ENCODE measurements around the gene MEGF6. TPM values are rescaled to one million over a fixed set of nuclear protein-coding genes. Genes with fewer than 3 reads are reported as not detected.

MEGF6 gene
- total and polyA plus RNA-seq, 2 donors (not counting 1 experiment from before 2014, with no cell fraction given): 43.2 to 77.3 TPM

- peaks cover 11% of the 10 kb centered on the region for H3K79me2 ChIP-seq (ENCODE audit: control insufficient read depth, insufficient read depth, low read length)
- no peak overlapping the region for H2AFZ ChIP-seq (ENCODE audit: insufficient read depth, low read depth, low read length, poor library complexity, severe bottlenecking)
- H3K36me3 ChIP-seq (replicated peaks in 1 of 2; ENCODE audit: control extremely low read depth in 1 of 2, control insufficient read depth in 1 of 2, extremely low read depth in 1 of 2, insufficient read depth in 2 of 2, low read length in 1 of 2): no peaks in the 10 kb centered on the region
- H3K4me2 ChIP-seq (replicated peaks; ENCODE audit: low read depth, low read length, poor library complexity, severe bottlenecking): no peak overlapping the region
- no peak overlapping the region for H3K4me3 Mint-ChIP-seq
- intact Hi-C loops (cut with micrococcal nuclease): no loop called here
- H3K27me3 Mint-ChIP-seq: no peaks in the 10 kb centered on the region
- ChIA-PET POLR2A (no interaction called here), CTCF (no interaction called here)
- H3K27ac Mint-ChIP-seq: no peak overlapping the region
- peaks cover 70% of the 10 kb centered on the region for H4K20me1 ChIP-seq (ENCODE audit: control insufficient read depth, insufficient read depth, low read length, poor library complexity, severe bottlenecking)
- ATAC-seq (ENCODE audit: low read depth): no peak
- no peaks in the 10 kb centered on the region for H3K4me1 ChIP-seq (ENCODE audit: control insufficient read depth in 2 of 2, insufficient read depth in 2 of 2, low read length in 2 of 2)
- H3K4me1 Mint-ChIP-seq: no peaks in the 10 kb centered on the region
- no peak for DNase-seq
- H3K9me3 ChIP-seq (ENCODE audit: control extremely low read depth in 1 of 3, control insufficient read depth in 2 of 3, insufficient read depth in 1 of 3, low read length in 2 of 3): peaks cover 0 to 21% (median 0%) of the 10 kb centered on the region in 3 donors
- H3K27me3 ChIP-seq (replicated peaks in 1 of 4; ENCODE audit: control extremely low read depth in 1 of 4, control insufficient read depth in 3 of 4, insufficient read depth in 4 of 4, low read length in 3 of 4): no peaks in the 10 kb centered on the region
- TF ChIP-seq EZH2 (IDR thresholded peaks at IDR 0.05; ENCODE audit: borderline replicate concordance, insufficient read depth, low read depth, low read length, poor library complexity, severe bottlenecking): no peak
- no peak for TF ChIP-seq CTCF (IDR thresholded peaks at IDR 0.05)
- H3K27ac ChIP-seq (ENCODE audit: low read length in 2 of 2): no peak overlapping the region
- WGBS (ENCODE audit: insufficient coverage): 92% methylated on average over 16 of the region's 17 CpGs
- no peaks in the 10 kb centered on the region for H3K9me3 Mint-ChIP-seq (ENCODE audit: insufficient read depth)
- no peak overlapping the region for H3K4me3 ChIP-seq (ENCODE audit: control extremely low read depth in 1 of 5, extremely low read depth in 1 of 5, insufficient read depth in 1 of 5, low read depth in 2 of 5, low read length in 4 of 5)
- no peak overlapping the region for H3K9ac ChIP-seq (ENCODE audit: low read length)
Observed at GRCh38 chr1:3514404-3514803, 96.9 kb downstream of the MEGF6 start.

- Histone ChIP-seq H3K9ac (ENCODE audit: low read length) (no peak overlapping the region), H3K4me2 (replicated peaks; ENCODE audit: low read depth, low read length, poor library complexity, severe bottlenecking) (no peak overlapping the region), H2AFZ (ENCODE audit: insufficient read depth, low read depth, low read length, poor library complexity, severe bottlenecking) (no peak overlapping the region), H3K4me1 (ENCODE audit: control insufficient read depth in 2 of 2, insufficient read depth in 2 of 2, low read length in 2 of 2) (no peaks in the 10 kb centered on the region), H3K79me2 (ENCODE audit: control insufficient read depth, insufficient read depth, low read length) (no peaks in the 10 kb centered on the region), H4K20me1 (ENCODE audit: control insufficient read depth, insufficient read depth, low read length, poor library complexity, severe bottlenecking) (peaks cover 49% of the 10 kb centered on the region), H3K9me3 (ENCODE audit: control extremely low read depth in 1 of 3, control insufficient read depth in 2 of 3, insufficient read depth in 1 of 3, low read length in 2 of 3) (peaks cover 0 to 6% (median 0%) of the 10 kb centered on the region in 3 donors), H3K4me3 (ENCODE audit: control extremely low read depth in 1 of 5, extremely low read depth in 1 of 5, insufficient read depth in 1 of 5, low read depth in 2 of 5, low read length in 4 of 5) (no peak overlapping the region), H3K36me3 (replicated peaks in 1 of 2; ENCODE audit: control extremely low read depth in 1 of 2, control insufficient read depth in 1 of 2, extremely low read depth in 1 of 2, insufficient read depth in 2 of 2, low read length in 1 of 2) (no peaks in the 10 kb centered on the region), H3K27ac (ENCODE audit: low read length in 2 of 2) (no peak overlapping the region), H3K27me3 (replicated peaks in 1 of 4; ENCODE audit: control extremely low read depth in 1 of 4, control insufficient read depth in 3 of 4, insufficient read depth in 4 of 4, low read length in 3 of 4) (no peaks in the 10 kb centered on the region)
- Mint-ChIP-seq H3K27me3 (no peaks in the 10 kb centered on the region), H3K9me3 (ENCODE audit: insufficient read depth) (no peaks in the 10 kb centered on the region), H3K4me1 (no peaks in the 10 kb centered on the region), H3K27ac (no peak overlapping the region), H3K4me3 (no peak overlapping the region)
- whole genome bisulfite sequencing (ENCODE audit: insufficient coverage): 97% methylated on average over 15 of the region's 15 CpGs
- TF ChIP-seq CTCF (IDR thresholded peaks at IDR 0.05): no peak
- no peak for TF ChIP-seq EZH2 (IDR thresholded peaks at IDR 0.05; ENCODE audit: borderline replicate concordance, insufficient read depth, low read depth, low read length, poor library complexity, severe bottlenecking)
- intact Hi-C loops (cut with micrococcal nuclease): no loop called here
- CTCF ChIA-PET: no interaction called here
- DNase-seq (no peak), ATAC-seq (ENCODE audit: low read depth) (no peak)
- POLR2A ChIA-PET: no interaction called here
Observed at GRCh38 chr1:3511856-3512255, 99.5 kb downstream of the MEGF6 start.
